ENCODE data around the gene RAD51D. TPM values are rescaled to one million over a fixed set of nuclear protein-coding genes. Genes with fewer than 3 reads are reported as not detected.

Gene RAD51D
- total RNA-seq, 1 donor from 2014 or later = 12.4 TPM

DNA sequence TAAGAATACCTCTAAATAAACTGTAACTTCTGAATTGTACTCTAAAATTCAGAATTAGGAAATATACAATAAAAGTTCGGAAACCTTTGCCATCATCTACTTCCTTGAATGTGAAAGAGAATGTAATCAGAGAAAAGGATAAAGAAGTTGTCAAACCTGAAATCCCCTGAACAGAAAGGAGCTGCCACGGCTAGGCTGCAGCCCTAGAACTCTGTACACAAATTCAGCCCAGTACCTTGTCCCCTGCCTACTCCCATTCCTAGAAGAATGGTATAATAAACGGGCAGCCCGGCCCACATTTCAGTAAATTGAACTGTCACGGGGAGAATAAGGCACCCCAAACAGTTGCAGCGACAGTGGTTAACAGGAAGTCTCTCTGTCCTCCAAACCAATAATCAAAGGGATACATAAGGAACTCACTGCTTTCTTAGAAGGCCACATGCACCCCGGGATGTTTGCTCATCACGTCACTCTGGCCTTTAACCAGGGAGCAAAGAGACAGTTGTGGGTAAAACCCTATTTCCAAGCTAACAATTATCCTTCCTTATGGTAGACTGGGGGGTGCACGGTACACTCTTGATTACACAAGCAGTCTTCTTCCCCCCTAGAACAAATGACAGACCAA is 31.8 kb downstream of the RAD51D start:
- DNase-seq (ENCODE audit: low read depth) (no peak), FAIRE-seq (no peak)
- H3K36me3 ChIP-seq (ENCODE audit: insufficient read depth, low read length) = no peaks in the 10 kb centered on the region
- peaks cover 40% of the 10 kb centered on the region for H3K4me1 ChIP-seq (ENCODE audit: insufficient read depth, low read length)
- no peaks in the 10 kb centered on the region for H3K27me3 ChIP-seq (ENCODE audit: insufficient read depth, low read length)
- peak overlapping the region; percentile 75 for H3K27ac ChIP-seq (ENCODE audit: low read depth, low read length)
- H3K79me2 ChIP-seq (ENCODE audit: insufficient read depth, low read length) = peaks cover 50% of the 10 kb centered on the region
- Mint-ChIP-seq H3K4me3 (ENCODE audit: unreplicated experiment) (peak overlapping the region; percentile 93), H3K9me3 (ENCODE audit: unreplicated experiment) (no peaks in the 10 kb centered on the region), H3K27me3 (ENCODE audit: low read depth, unreplicated experiment) (no peaks in the 10 kb centered on the region), H3K27ac (ENCODE audit: unreplicated experiment) (peak overlapping the region; percentile 88), H3K4me1 (ENCODE audit: low read depth, unreplicated experiment) (peaks cover 20% of the 10 kb centered on the region), H3K36me3 (ENCODE audit: low read depth, unreplicated experiment) (no peaks in the 10 kb centered on the region)
- H3K4me2 ChIP-seq (ENCODE audit: low read length) = peak overlapping the region; percentile 95
- peak overlapping the region; percentile 85 for H3K9ac ChIP-seq (ENCODE audit: low read length)
- peak overlapping the region; percentile 81 for H3K4me3 ChIP-seq (ENCODE audit: insufficient read depth, low read depth, low read length)
- no peak for TF ChIP-seq EZH2 (IDR thresholded peaks at IDR 0.05; ENCODE audit: insufficient read depth, low read length)
- TF ChIP-seq, protein P1, sequence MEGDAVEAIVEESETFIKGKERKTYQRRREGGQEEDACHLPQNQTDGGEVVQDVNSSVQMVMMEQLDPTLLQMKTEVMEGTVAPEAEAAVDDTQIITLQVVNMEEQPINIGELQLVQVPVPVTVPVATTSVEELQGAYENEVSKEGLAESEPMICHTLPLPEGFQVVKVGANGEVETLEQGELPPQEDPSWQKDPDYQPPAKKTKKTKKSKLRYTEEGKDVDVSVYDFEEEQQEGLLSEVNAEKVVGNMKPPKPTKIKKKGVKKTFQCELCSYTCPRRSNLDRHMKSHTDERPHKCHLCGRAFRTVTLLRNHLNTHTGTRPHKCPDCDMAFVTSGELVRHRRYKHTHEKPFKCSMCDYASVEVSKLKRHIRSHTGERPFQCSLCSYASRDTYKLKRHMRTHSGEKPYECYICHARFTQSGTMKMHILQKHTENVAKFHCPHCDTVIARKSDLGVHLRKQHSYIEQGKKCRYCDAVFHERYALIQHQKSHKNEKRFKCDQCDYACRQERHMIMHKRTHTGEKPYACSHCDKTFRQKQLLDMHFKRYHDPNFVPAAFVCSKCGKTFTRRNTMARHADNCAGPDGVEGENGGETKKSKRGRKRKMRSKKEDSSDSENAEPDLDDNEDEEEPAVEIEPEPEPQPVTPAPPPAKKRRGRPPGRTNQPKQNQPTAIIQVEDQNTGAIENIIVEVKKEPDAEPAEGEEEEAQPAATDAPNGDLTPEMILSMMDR (IDR thresholded peaks at IDR 0.05; ENCODE audit: insufficient read depth, low read depth, low read length) = no peak
- peak overlapping the region; percentile 37 for H2AFZ ChIP-seq (ENCODE audit: low read depth, low read length)
- H3K9me3 ChIP-seq (ENCODE audit: insufficient read depth, low read depth, low read length) = no peaks in the 10 kb centered on the region
- H4K20me1 ChIP-seq (ENCODE audit: insufficient read depth, low read length) = no peaks in the 10 kb centered on the region

DNA sequence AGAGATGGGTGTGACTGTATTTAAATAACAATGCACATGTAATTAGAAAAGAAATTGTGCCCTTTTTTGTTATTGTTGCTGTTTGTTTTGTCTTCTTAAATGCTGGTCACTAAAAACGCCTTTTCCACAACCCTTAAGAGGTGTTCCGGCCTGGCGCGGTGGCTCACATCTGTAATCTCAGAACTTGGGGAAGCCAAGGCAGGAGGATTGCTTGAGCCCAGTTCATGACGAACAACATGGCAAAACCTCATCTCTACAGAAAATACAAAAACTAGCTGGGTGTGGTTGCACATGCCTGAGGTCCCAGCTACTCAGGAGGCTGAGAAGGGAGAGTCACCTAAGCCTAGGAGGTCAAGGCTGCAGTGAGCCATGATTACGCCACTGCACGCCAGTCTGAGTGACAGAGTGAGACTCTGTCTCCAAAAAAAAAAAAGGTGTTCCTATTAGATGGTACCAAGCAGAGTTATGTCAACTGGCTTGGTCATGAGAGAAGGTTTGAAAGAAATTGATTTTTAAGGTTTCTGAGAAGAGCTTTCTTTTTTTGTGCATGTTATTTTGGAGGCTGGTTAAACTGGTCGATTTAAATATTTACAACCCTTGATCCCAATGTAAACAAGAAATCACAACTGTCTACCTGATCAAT is 32.6 kb downstream of the RAD51D start:
- Histone ChIP-seq H2AFZ (ENCODE audit: low read depth, low read length) (no peak overlapping the region), H3K4me2 (ENCODE audit: low read length) (peak overlapping the region; percentile 95), H3K9me3 (ENCODE audit: insufficient read depth, low read depth, low read length) (no peaks in the 10 kb centered on the region), H3K4me3 (ENCODE audit: insufficient read depth, low read depth, low read length) (peak overlapping the region; percentile 81), H3K79me2 (ENCODE audit: insufficient read depth, low read length) (peaks cover 51% of the 10 kb centered on the region), H3K27ac (ENCODE audit: low read depth, low read length) (no peak overlapping the region), H3K9ac (ENCODE audit: low read length) (peak overlapping the region; percentile 85), H4K20me1 (ENCODE audit: insufficient read depth, low read length) (no peaks in the 10 kb centered on the region), H3K36me3 (ENCODE audit: insufficient read depth, low read length) (no peaks in the 10 kb centered on the region), H3K27me3 (ENCODE audit: insufficient read depth, low read length) (no peaks in the 10 kb centered on the region), H3K4me1 (ENCODE audit: insufficient read depth, low read length) (peaks cover 47% of the 10 kb centered on the region)
- no peak for DNase-seq (ENCODE audit: low read depth)
- TF ChIP-seq EZH2 (IDR thresholded peaks at IDR 0.05; ENCODE audit: insufficient read depth, low read length) = no peak
- TF ChIP-seq, protein P1 (IDR thresholded peaks at IDR 0.05; ENCODE audit: insufficient read depth, low read depth, low read length) = no peak
- H3K27me3 Mint-ChIP-seq (ENCODE audit: low read depth, unreplicated experiment) = no peaks in the 10 kb centered on the region
- no peaks in the 10 kb centered on the region for H3K9me3 Mint-ChIP-seq (ENCODE audit: unreplicated experiment)
- FAIRE-seq = no peak
- H3K4me1 Mint-ChIP-seq (ENCODE audit: low read depth, unreplicated experiment) = peaks cover 28% of the 10 kb centered on the region
- peak overlapping the region; percentile 93 for H3K4me3 Mint-ChIP-seq (ENCODE audit: unreplicated experiment)
- peak overlapping the region; percentile 50 for H3K27ac Mint-ChIP-seq (ENCODE audit: unreplicated experiment)
- H3K36me3 Mint-ChIP-seq (ENCODE audit: low read depth, unreplicated experiment) = no peaks in the 10 kb centered on the region

DNA sequence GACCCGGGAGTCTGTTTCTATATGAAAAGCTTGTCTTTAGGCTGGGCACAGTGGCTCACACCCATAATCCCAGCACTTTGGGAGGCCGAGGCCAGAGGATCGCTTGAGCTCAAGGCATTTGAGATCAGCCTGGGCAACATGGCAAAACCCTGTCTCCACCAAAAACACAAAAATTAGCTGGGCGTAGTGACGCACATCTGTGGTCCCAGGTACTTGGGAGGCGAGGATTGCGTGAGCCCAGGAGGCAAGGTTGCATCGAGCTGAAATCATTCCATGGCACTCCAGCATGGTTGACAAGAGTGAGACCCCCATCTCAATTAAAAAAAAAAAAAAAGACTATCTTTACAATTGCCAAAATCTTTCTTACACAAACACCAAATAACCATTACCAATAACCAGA is 33.5 kb downstream of the RAD51D start:
- H3K27ac Mint-ChIP-seq (ENCODE audit: unreplicated experiment) = no peak overlapping the region
- H3K27ac ChIP-seq (ENCODE audit: low read depth, low read length) = peak overlapping the region; percentile 28
- no peak overlapping the region for H3K4me3 Mint-ChIP-seq (ENCODE audit: unreplicated experiment)
- H3K79me2 ChIP-seq (ENCODE audit: insufficient read depth, low read length) = peaks cover 60% of the 10 kb centered on the region
- no peaks in the 10 kb centered on the region for H3K27me3 ChIP-seq (ENCODE audit: insufficient read depth, low read length)
- DNase-seq (ENCODE audit: low read depth) (no peak), FAIRE-seq (no peak)
- peaks cover 50% of the 10 kb centered on the region for H3K4me1 ChIP-seq (ENCODE audit: insufficient read depth, low read length)
- H3K4me1 Mint-ChIP-seq (ENCODE audit: low read depth, unreplicated experiment) = peaks cover 29% of the 10 kb centered on the region
- no peaks in the 10 kb centered on the region for H3K9me3 Mint-ChIP-seq (ENCODE audit: unreplicated experiment)
- no peaks in the 10 kb centered on the region for H3K36me3 Mint-ChIP-seq (ENCODE audit: low read depth, unreplicated experiment)
- H3K36me3 ChIP-seq (ENCODE audit: insufficient read depth, low read length) = no peaks in the 10 kb centered on the region
- no peak overlapping the region for H3K4me3 ChIP-seq (ENCODE audit: insufficient read depth, low read depth, low read length)
- H2AFZ ChIP-seq (ENCODE audit: low read depth, low read length) = no peak overlapping the region
- H4K20me1 ChIP-seq (ENCODE audit: insufficient read depth, low read length) = no peaks in the 10 kb centered on the region
- peak overlapping the region; percentile 95 for H3K4me2 ChIP-seq (ENCODE audit: low read length)
- no peaks in the 10 kb centered on the region for H3K27me3 Mint-ChIP-seq (ENCODE audit: low read depth, unreplicated experiment)
- no peak for TF ChIP-seq EZH2 (IDR thresholded peaks at IDR 0.05; ENCODE audit: insufficient read depth, low read length)
- TF ChIP-seq, protein P1 (IDR thresholded peaks at IDR 0.05; ENCODE audit: insufficient read depth, low read depth, low read length) = no peak
- no peak overlapping the region for H3K9ac ChIP-seq (ENCODE audit: low read length)
- no peaks in the 10 kb centered on the region for H3K9me3 ChIP-seq (ENCODE audit: insufficient read depth, low read depth, low read length)

Measured in astrocyte (in vitro differentiated cells and primary cell).